Keratinocyte (primary cell): ENCODE data around the gene JAKMIP1.

Source experiments
- CTCF ChIP-seq, 3 experiments: IDR thresholded peaks in 1 of 3; conservative IDR thresholded peaks in 1 of 3; optimal IDR thresholded peaks in 1 of 3; 2 replicates in 2 of 3; 3 replicates in 1 of 3; pipeline versions ENCODE3 to v1.5.1; 2011; ENCODE audit warnings: low read length in 3 of 3, mild to moderate bottlenecking in 3 of 3, moderate library complexity in 2 of 3, control low read depth in 1 of 3, inconsistent platforms in 1 of 3; ENCODE audit not compliant: insufficient read depth in 2 of 3; ENCODE audit errors: extremely low read depth in 1 of 3
- EZH2 ChIP-seq: IDR thresholded peaks from one replicate; pipeline ENCODE4 v1.6.1; 2012; ENCODE audit warnings: inconsistent platforms, mild to moderate bottlenecking, low read length, moderate library complexity

- no peak for TF ChIP-seq CTCF (optimal IDR thresholded peaks at IDR 0.05 in 1 of 3, IDR thresholded peaks at IDR 0.05 in 1 of 3, conservative IDR thresholded peaks at IDR 0.05 in 1 of 3; ENCODE audit: extremely low read depth in 1 of 3, insufficient read depth in 2 of 3, low read length in 3 of 3)
- TF ChIP-seq EZH2, result no peak
Measured at GRCh38 chr4:6142511-6142910, 57.8 kb downstream of the JAKMIP1 start.
